Measurements from ENCODE around the gene KIF1C.
A peak's percentile ranks its signal among the peaks of the same experiment; 100 is the strongest.
"Not testable (repeated sequence)": the region's sequence is repeated elsewhere in the genome, so short reads cannot be mapped to it uniquely, and the experiment has no call there.

The KIF1C gene

GRCh38 chr17:5045496-5045895, 47.7 kb downstream of the KIF1C start:
- DNase-seq, result peak; percentile 36

GRCh38 chr17:5047446-5047845, 49.7 kb downstream of the KIF1C start:
- no peak for DNase-seq

- DNase-seq, result peak; percentile 89
These were observed 51.6 kb downstream of the KIF1C start for GRCh38 chr17:5049314-5049841.

- no peak for DNase-seq
These were observed 52.5 kb downstream of the KIF1C start for GRCh38 chr17:5050278-5050677.

- DNase-seq, result no peak
These were observed 57.8 kb downstream of the KIF1C start for GRCh38 chr17:5055543-5055942.

- no peak for DNase-seq
These were observed 67.5 kb downstream of the KIF1C start for GRCh38 chr17:5065227-5065744.

GRCh38 chr17:5068236-5068635, 70.5 kb downstream of the KIF1C start:
- DNase-seq, result no peak

- no peak for DNase-seq
These were observed 72.0 kb downstream of the KIF1C start for GRCh38 chr17:5069724-5070123.

- DNase-seq, result not testable (repeated sequence)
These were observed 77.7 kb downstream of the KIF1C start for GRCh38 chr17:5075472-5075871.

GRCh38 chr17:5077275-5077674, 79.5 kb downstream of the KIF1C start:
- not testable (repeated sequence) for DNase-seq

GRCh38 chr17:5077781-5078105, 80.0 kb downstream of the KIF1C start:
- no peak for DNase-seq

Measured in CD4-positive, alpha-beta T cell treated with Interleukin-6 for 4 hours (primary cell).